HG02623 (cell line): ENCODE measurements around the gene SGCE.

Experiments
- ATAC-seq: cut with Tn5 transposase; IDR thresholded peaks from one replicate; pipeline ENCODE4 v1.9.1; 2021; ENCODE audit warnings: moderate library complexity; ENCODE audit not compliant: unreplicated experiment

SGCE gene

DNA sequence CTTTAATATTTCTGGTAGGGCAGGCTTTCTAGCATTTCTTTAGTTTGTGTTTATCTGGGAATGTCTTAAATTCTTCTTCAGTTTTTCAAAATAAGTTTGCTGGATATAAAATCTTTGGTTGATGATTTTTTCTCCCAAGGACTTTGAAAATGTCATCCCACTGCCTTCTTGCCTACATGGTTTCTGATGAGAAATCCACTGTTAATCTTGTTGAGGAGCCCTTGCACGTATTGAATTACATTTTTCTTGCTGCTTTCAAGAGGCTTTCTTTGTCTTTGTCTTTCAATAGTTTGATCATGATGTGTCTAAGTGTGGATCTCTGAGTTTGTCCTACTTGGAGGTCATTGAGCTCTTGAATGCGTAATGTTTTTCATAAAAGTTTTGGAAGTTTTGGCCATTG is 80.3 kb downstream of the SGCE start:
- no peak for ATAC-seq

DNA sequence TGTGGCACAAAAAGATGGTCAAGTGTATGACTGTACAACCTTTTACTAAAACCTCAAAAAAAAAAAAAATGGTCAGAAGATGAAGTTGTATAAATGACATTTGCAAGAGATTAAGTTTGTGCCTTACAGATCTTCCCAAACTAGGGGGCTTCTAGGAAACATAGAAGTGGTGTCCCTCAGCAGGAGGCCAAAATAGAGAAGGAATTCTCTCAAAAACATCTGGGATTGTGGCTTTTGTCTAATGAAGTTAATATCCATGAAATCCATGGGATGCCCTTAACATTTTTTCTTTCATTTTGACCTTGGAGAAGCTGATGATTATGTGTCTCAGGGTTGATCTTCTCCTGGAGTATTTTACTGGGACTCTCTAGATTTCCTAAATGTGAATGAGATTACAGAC is 84.1 kb downstream of the SGCE start:
- ATAC-seq: no peak

DNA sequence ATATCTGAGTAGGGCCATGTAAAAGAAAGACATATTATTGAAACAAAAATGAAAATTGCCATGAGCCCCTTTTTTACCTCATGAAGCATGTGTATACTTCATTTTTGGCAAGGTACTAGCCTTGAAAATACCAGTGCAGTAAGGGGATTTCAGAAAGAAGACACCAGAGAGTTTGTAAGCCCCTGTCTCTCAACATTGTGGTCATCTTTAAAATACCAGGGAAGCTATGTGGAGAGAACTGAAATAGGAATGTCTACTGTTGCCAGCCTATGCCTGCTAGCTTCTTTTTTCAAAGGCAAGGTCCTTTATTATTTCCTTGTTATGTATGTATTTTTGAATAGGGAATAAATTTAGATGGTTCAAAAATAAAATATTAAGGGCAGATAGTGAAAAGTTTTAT is 88.5 kb downstream of the SGCE start:
- ATAC-seq: no peak

DNA sequence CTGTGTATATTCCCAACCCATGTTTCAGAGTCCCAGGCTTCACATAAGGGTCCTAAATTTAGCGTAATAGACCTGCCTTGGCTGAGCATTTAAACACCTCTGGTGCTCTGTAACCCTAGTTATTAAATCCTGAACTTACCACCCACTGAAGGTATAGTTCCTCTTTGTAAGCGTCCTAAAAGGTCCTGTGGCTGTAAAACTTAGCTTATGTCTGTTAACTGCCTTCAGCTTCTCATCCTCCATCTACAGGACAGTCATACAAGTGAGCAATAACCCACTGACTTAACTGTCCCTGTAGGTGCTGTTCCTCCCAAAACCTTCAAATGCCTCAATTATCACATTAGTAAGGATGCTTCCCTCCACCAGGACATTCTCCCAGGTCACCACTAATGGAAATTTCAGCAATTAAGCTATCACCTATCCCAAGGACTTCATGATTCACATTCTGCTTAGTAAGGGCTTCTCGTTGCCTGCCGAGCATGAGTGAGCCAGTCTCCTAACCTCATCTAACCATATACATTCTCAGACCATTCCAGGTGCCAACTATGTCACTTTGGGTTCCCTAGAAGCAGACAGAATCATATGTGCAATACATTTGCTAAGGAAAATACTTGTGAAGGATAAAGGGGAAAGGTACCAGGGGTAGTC is 90.6 kb downstream of the SGCE start:
- ATAC-seq: no peak

GRCh38 chr7:94562525-94562924 is 93.4 kb downstream of the SGCE start:
- no peak for ATAC-seq

- no peak for ATAC-seq
These were observed 94.0 kb downstream of the SGCE start for GRCh38 chr7:94561841-94562514.

DNA sequence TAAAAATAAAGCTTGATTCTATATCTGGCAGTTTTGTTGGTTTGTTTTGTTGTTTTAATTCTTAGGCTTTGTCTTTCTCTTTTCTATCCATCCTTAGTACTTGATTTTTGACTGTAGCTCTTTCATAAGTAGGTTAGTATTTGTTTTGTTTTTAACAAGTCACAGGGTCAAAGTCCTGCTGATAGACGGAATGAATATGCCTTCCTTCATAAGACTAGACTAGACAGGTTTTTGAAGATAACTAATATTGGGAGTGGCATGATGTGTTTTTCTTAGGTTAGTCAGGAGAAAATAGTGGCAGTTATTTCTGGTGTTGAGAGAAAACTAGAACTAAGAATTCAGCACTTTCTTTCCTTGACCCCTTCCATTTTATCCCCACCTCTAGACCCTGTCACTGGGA is 96.0 kb downstream of the SGCE start:
- ATAC-seq: no peak

DNA sequence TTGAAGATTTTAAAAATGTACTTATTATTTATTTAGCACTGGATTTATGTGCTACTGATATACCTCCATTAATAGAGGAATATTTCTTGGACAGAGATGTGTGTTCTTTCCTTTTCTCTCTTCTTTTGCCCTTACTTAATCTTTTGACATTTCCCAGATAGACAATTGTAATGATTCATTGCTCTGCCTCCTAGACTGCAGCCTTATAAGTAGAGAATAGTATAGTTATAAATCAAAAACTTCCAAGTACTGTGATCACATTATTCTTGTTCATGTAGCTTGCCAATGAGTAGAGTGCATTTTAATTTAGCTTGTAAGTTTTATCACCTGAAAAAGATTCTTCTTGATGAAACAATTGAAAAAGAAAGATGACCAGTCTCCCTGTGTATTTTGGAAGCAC is 98.7 kb downstream of the SGCE start:
- no peak for ATAC-seq

- peak; percentile 75 for ATAC-seq
These were observed 99.9 kb downstream of the SGCE start for GRCh38 chr7:94556028-94556427.

GRCh38 chr7:94547126-94547525 is 108.8 kb downstream of the SGCE start:
- no peak for ATAC-seq

DNA sequence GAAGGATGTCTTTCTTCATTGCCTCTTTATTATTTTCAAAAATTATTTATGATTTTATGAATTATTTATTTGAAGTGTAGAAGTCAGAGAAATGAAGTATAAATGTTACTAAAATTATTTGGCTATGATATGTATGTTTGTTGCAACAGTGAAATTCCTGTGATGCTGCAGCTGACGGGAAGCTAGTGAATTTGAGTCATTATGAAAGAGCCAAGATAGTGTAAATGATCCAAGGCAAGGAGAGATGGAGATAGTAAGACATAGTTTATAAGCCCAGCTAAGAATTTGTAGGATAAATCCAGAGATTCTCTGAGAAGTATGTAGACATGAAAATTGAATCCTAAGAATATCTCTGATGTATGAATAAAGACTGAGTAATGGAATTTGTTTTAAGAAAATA is 115.5 kb downstream of the SGCE start:
- ATAC-seq: no peak
